ENCODE measurements around the gene ZPBP2. TPM values are rescaled to one million over a fixed set of nuclear protein-coding genes. Genes with fewer than 3 reads are reported as not detected.
"Not testable (repeated sequence)": the region's sequence is repeated elsewhere in the genome, so short reads cannot be mapped to it uniquely, and the experiment has no call there.

ZPBP2 gene
- total RNA-seq, 2 donors from 2014 or later = 0.36 to 0.81 TPM

DNA sequence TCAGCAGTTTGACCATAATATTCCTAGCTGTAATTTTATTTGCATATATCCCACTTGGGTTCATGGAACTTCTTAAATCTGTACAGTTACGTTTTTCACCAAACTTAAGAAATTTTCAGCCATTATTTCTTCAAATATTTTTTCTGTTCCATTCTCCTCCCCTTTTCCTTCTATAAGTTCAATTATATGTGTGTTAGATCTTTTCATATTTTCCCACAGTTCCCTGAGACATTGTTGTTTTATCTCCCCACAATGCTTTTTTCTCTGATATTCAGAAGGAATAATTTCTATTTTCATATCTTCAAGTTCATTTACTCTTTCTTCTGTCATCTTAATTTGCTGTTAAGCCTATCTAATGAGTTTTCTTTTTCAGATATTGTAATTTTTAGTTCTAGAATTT is 29.9 kb upstream of the ZPBP2 start:
- peaks cover 29 to 62% of the 10 kb centered on the region in 2 donors for H3K36me3 Mint-ChIP-seq (ENCODE audit: insufficient read depth in 2 of 2)
- no peak overlapping the region for H3K4me3 Mint-ChIP-seq
- peaks cover 58% of the 10 kb centered on the region for H3K4me1 Mint-ChIP-seq (ENCODE audit: low read depth)
- DNase-seq (no peak), ATAC-seq (replicated peaks in 1 of 2) (no peak)
- H3K9me3 Mint-ChIP-seq = peaks cover 5 to 7% of the 10 kb centered on the region in 2 donors
- H3K27me3 Mint-ChIP-seq (ENCODE audit: low read depth) = no peaks in the 10 kb centered on the region
- peak overlapping the region; percentile 63 for H3K27ac Mint-ChIP-seq

DNA sequence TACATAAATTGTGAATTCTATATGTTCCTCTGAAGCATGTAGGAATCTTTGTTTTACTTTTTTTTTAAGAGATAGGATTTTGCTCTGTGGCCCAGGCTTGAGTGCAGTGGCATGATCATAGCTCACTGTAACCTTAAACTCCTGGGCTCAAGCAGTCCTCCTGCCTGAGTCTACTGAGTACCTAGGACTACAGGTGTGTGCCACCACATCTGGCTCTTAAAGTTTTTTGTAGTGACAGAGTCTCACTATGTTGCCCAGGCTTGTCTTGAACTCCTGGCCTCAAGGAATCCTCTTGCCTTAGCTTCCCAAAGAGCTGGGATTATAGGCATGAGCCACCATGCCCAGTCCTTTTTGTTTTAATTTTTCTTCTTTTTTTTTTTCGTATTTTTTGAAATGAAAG is 29.2 kb upstream of the ZPBP2 start:
- Mint-ChIP-seq H3K27ac (peak overlapping the region; percentile 43), H3K27me3 (ENCODE audit: low read depth) (no peaks in the 10 kb centered on the region), H3K4me1 (ENCODE audit: low read depth) (peaks cover 59% of the 10 kb centered on the region), H3K9me3 (peaks cover 5 to 7% of the 10 kb centered on the region in 2 donors), H3K4me3 (no peak overlapping the region), H3K36me3 (ENCODE audit: insufficient read depth in 2 of 2) (peaks cover 27 to 60% of the 10 kb centered on the region in 2 donors)
- ATAC-seq (replicated peaks in 1 of 2) = no peak
- DNase-seq = no peak

DNA sequence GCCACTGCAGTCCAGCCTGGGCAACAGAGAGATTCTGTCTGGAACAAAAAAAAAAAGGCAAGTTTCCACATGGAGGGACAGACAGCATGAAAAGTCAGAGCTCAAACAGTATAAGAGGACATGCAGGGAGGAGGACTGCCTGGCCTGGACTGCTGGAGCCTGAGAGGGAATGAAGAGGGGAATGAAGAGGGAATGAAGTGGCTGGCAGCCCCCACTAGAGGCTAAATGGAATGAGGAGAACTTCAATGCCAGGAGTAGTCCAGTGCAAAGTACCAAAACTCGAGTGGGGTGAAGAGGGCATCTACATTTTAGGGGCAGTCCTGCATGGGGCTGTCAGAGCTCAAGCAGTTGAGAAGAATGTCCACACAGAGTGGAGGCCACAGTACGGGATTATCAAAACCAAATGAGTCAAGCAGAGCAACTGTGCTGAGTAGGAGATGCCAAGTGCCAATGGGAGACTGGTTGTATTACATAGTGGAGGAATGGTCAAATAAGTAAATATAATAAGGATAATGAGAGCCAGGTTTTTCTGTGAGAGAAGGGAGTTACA is 26.8 kb upstream of the ZPBP2 start:
- H3K4me1 Mint-ChIP-seq (ENCODE audit: low read depth) = peaks cover 61% of the 10 kb centered on the region
- ATAC-seq (replicated peaks in 1 of 2) (no peak), DNase-seq (no peak)
- peaks cover 5 to 7% of the 10 kb centered on the region in 2 donors for H3K9me3 Mint-ChIP-seq
- H3K4me3 Mint-ChIP-seq = no peak overlapping the region
- peaks cover 20 to 44% of the 10 kb centered on the region in 2 donors for H3K36me3 Mint-ChIP-seq (ENCODE audit: insufficient read depth in 2 of 2)
- H3K27ac Mint-ChIP-seq = peak overlapping the region; percentile 43
- no peaks in the 10 kb centered on the region for H3K27me3 Mint-ChIP-seq (ENCODE audit: low read depth)

DNA sequence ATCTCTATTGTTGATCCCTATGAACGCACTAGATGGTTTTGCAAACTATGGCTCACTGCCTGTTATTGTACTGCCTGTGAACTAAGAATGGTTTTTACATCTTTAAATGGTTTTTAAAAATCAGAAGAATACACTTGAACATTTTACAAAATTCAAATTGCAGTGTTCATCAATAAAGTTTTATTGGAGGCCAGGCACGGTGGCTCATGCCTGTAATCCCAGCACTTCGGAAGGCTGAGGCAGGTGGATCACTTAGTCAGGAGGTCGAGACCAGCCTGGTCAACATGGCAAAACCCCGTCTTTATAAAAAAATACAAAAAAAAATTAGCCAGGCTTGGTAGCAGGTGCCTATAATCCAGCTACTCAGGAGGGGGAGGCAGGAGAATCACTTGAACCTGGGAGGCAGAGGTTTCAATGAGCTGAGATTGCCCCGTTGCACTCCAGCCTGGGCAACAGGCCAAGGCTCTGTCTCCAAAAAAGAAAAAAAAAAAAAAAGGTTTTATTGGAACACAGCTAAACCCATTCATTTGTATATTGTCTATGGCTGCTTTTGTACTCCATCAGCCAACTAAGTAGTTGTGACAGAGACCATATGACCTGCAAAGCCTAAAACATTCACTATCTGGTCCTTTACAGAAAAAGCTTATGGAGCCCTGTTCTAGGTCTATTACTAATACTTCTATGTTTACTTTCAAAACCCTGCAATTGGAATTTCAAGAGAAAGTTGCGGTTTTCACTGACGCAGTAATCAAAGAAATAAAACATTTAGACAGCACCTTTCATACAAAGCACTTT is 22.8 kb upstream of the ZPBP2 start:
- ATAC-seq (replicated peaks in 1 of 2) (no peak), DNase-seq (no peak)
- Mint-ChIP-seq H3K27me3 (ENCODE audit: low read depth) (no peaks in the 10 kb centered on the region), H3K36me3 (ENCODE audit: insufficient read depth in 2 of 2) (peaks cover 9 to 18% of the 10 kb centered on the region in 2 donors), H3K9me3 (no peaks in the 10 kb centered on the region), H3K27ac (peak overlapping the region; percentile 90), H3K4me3 (peak overlapping the region; percentile 65 to 84), H3K4me1 (ENCODE audit: low read depth) (peaks cover 89% of the 10 kb centered on the region)

DNA sequence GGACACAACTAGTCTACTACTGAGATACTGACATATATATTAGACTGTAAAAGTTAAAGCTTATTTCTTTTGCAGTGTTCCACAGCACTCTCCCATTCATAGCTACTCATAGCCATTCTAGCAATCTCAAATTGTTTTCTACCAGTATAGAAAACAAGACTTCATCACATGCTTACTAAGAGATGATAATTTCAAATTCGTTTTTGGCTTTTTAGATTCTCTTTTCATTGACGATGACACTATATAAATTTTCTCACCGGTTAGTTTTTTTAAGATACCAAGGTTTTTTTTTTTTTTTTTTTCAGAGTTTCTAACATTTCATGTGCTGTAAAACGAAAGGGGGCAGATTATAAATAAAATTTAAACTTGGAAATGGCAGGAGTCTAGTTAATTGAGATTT is 21.8 kb upstream of the ZPBP2 start:
- Mint-ChIP-seq H3K27ac (peak overlapping the region; percentile 88), H3K36me3 (ENCODE audit: insufficient read depth in 2 of 2) (peaks cover 7 to 8% of the 10 kb centered on the region in 2 donors), H3K27me3 (ENCODE audit: low read depth) (no peaks in the 10 kb centered on the region), H3K9me3 (no peaks in the 10 kb centered on the region), H3K4me3 (peak overlapping the region in 1 of 2 donors; percentile 70), H3K4me1 (ENCODE audit: low read depth) (peaks cover 82% of the 10 kb centered on the region)
- no peak for DNase-seq
- no peak for ATAC-seq (replicated peaks in 1 of 2)

DNA sequence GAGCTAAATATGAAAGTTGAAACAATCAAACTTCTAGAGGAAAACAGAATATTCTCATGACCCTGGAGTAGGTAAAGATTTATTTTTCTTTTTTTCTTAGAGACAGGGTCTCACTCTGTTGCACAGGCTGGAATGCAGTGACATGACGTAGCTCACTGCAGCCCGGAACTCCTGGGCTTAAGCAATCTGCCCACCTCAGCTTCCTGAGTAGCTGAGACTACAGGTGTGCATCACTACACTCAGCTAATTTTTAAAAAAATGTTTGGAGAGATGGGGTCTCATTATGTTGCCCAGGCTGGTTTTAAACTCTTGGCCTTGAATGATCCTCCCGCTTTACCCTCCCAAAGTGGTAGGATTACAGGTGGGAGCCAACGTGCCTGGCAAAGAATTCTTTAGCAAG is 19.4 kb upstream of the ZPBP2 start:
- Mint-ChIP-seq H3K4me1 (ENCODE audit: low read depth) (peaks cover 76% of the 10 kb centered on the region), H3K4me3 (peak overlapping the region; percentile 27 to 74), H3K27ac (peak overlapping the region; percentile 83), H3K9me3 (no peaks in the 10 kb centered on the region), H3K27me3 (ENCODE audit: low read depth) (no peaks in the 10 kb centered on the region), H3K36me3 (ENCODE audit: insufficient read depth in 2 of 2) (peaks cover 4 to 6% of the 10 kb centered on the region in 2 donors)
- ATAC-seq (replicated peaks in 1 of 2) (peak in 1 of 2 donors; percentile 42), DNase-seq (no peak)

DNA sequence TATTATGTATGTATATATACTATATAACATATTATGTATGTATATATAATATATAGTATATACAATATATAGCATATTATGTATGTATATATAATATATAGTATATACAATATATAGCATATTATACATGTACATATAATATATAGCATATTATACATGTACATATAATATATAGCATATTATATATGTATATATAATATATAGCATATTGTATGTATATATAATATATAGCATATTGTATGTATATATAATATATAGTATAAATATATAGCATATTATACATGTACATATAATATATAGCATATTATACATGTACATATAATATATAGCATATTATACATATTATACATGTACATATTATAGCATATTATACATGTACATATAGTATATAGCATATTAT is 17.8 kb upstream of the ZPBP2 start:
- not testable (repeated sequence) for DNase-seq; H3K4me3 Mint-ChIP-seq; H3K9me3 Mint-ChIP-seq; ATAC-seq (replicated peaks in 1 of 2); H3K27me3 Mint-ChIP-seq (ENCODE audit: low read depth); H3K27ac Mint-ChIP-seq
- H3K36me3 Mint-ChIP-seq (ENCODE audit: insufficient read depth in 2 of 2) = peaks cover 9 to 11% of the 10 kb centered on the region in 2 donors
- H3K4me1 Mint-ChIP-seq (ENCODE audit: low read depth) = peaks cover 74% of the 10 kb centered on the region

DNA sequence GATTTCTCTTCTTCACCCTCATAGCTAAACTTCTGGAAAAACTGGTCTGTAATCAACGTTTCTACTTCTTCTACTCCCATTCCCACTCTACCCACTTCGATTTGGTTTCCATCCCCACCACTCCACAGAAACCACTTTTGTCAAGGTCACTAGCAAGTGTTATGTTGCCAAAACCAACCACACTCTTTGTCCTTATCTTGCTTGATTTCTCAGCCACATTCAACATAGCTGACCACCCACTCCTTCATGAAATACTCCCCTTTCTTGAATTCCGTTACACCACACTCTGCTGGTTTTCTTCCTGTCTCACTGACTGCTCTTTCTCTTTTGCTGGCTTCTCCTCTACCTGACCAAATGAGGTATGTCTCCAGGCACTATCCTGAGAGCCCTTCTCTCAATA is 15.8 kb upstream of the ZPBP2 start:
- Mint-ChIP-seq H3K36me3 (ENCODE audit: insufficient read depth in 2 of 2) (peaks cover 7 to 11% of the 10 kb centered on the region in 2 donors), H3K27me3 (ENCODE audit: low read depth) (no peaks in the 10 kb centered on the region), H3K9me3 (no peaks in the 10 kb centered on the region), H3K4me1 (ENCODE audit: low read depth) (peaks cover 67% of the 10 kb centered on the region), H3K27ac (peak overlapping the region; percentile 7), H3K4me3 (peak overlapping the region; percentile 41 to 50)
- DNase-seq (no peak), ATAC-seq (replicated peaks in 1 of 2) (peak; percentile 51 to 59)

DNA sequence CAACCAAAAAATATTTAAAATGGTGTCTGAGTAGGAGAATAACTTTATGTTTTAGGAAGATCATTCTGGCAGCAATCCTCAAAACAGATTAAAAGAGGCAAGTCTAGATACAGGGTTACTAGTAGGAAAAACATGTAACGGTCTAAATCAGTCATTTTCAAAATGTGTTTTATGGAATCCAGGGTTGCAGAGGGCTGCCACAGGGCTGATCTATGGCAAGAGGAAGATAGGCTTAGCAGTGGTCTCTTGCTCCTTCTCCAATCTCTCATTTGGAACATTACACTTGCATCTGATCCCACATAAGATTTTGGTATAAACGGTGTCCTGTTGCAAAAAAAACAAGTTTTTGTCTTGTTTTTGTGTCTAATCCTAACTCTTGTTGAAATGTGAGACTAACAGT is 13.1 kb upstream of the ZPBP2 start:
- DNase-seq = no peak
- Mint-ChIP-seq H3K27me3 (ENCODE audit: low read depth) (no peaks in the 10 kb centered on the region), H3K9me3 (no peaks in the 10 kb centered on the region), H3K36me3 (ENCODE audit: insufficient read depth in 2 of 2) (peaks cover 8 to 10% of the 10 kb centered on the region in 2 donors), H3K4me3 (no peak overlapping the region), H3K27ac (peak overlapping the region; percentile 61), H3K4me1 (ENCODE audit: low read depth) (peaks cover 54% of the 10 kb centered on the region)
- no peak for ATAC-seq (replicated peaks in 1 of 2)

DNA sequence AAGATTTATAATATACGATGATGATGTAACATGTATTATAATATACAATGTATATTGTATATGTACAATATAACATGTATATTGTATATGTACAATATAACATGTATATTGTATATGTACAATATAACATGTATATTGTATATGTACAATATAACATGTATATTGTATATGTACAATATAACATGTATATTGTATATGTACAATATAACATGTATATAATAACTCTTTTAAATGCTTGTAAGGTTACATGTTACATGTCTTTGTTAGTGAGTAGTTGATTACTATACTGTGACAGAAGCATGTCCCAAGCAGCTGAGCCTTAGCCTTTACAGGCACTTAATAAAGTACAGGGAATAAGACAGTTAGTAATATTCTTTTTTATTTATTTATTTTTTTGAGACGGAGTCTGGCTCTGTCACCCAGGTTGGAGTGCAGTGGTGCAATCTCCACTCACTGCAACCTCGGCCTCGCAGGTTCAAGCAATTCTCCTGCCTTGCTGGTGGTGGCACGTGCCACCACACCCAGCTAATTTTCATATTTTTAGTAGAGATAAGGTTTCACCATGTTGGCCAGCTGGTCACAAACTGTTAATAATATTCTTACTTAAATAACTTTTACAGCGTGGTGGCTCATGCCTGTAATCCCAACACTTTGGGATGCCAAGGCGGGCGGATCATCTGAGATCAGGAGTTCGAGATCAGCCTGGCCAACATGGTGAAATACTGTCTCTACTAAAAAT is 11.9 kb upstream of the ZPBP2 start:
- H3K36me3 Mint-ChIP-seq (ENCODE audit: insufficient read depth in 2 of 2); H3K4me3 Mint-ChIP-seq; H3K27me3 Mint-ChIP-seq (ENCODE audit: low read depth); H3K9me3 Mint-ChIP-seq; ATAC-seq (replicated peaks in 1 of 2); DNase-seq; H3K27ac Mint-ChIP-seq: not testable (repeated sequence)
- peaks cover 58% of the 10 kb centered on the region for H3K4me1 Mint-ChIP-seq (ENCODE audit: low read depth)

DNA sequence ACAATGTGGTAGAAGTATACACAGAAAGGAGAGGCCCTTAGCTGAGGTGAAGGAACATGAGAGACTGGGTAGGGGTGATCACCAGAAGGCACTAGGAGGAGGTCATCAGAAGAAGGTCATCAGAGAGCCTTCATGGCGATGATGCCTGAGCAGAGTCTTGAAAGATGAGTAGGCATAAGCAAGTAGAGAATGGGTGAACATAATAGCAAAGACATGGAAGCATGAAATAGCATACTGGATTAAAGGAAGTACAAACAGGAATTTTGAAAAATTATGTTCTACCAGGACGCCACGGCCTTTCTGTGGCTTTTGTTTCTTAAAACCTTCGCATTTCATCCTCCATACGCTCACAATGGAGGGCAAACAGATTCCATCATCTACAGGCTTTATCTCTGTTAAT is 6.8 kb upstream of the ZPBP2 start:
- Mint-ChIP-seq H3K27me3 (ENCODE audit: low read depth) (no peaks in the 10 kb centered on the region), H3K9me3 (no peaks in the 10 kb centered on the region), H3K4me1 (ENCODE audit: low read depth) (peaks cover 57% of the 10 kb centered on the region), H3K4me3 (peak overlapping the region; percentile 79 to 91), H3K27ac (peak overlapping the region; percentile 72), H3K36me3 (ENCODE audit: insufficient read depth in 2 of 2) (peaks cover 3 to 4% of the 10 kb centered on the region in 2 donors)
- DNase-seq = no peak
- ATAC-seq (replicated peaks in 1 of 2) = no peak

DNA sequence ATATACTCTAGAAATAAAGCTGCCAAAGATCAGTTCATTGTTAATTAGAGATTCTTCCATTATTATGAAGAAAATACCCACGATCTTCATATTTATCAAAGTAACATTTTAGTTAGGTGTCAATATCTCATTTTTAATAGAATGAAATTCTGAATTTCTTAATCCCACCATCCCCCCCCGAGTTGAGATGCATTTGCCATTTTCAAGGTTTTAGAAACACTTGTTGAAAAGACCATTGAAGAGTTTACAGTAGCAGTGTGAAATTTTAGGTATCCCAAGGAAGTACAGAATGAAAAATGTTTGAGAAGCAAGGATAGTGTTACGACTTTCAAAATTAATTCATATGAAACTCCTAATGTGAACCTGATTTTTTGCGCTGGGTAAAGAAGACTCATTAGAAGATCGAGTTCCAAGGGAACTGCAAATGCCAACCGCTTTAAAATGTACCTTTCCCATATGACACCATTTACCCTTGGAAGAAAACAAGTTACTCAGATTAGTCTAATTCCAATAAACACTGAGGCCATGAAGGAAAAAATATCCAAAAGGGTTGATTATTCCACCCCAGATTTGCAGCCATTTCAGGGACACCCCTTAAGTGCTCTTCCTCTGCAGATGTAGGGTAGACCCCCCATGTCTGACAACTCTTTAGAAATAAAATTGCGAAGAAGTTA is 4.6 kb upstream of the ZPBP2 start:
- ATAC-seq (replicated peaks in 1 of 2) (no peak), DNase-seq (no peak)
- no peaks in the 10 kb centered on the region for H3K27me3 Mint-ChIP-seq (ENCODE audit: low read depth)
- peak overlapping the region; percentile 98 for H3K27ac Mint-ChIP-seq
- H3K36me3 Mint-ChIP-seq (ENCODE audit: insufficient read depth in 2 of 2) = peaks cover 0 to 4% of the 10 kb centered on the region in 2 donors
- peak overlapping the region; percentile 91 to 99 for H3K4me3 Mint-ChIP-seq
- H3K9me3 Mint-ChIP-seq = no peaks in the 10 kb centered on the region
- peaks cover 63% of the 10 kb centered on the region for H3K4me1 Mint-ChIP-seq (ENCODE audit: low read depth)
